ENCODE measurements around the gene RAD23A. TPM values are rescaled to one million over a fixed set of nuclear protein-coding genes. Genes with fewer than 3 reads are reported as not detected.

Gene RAD23A
- total RNA-seq, 4 donors from 2014 or later: 133 to 219 (median 158) TPM

DNA sequence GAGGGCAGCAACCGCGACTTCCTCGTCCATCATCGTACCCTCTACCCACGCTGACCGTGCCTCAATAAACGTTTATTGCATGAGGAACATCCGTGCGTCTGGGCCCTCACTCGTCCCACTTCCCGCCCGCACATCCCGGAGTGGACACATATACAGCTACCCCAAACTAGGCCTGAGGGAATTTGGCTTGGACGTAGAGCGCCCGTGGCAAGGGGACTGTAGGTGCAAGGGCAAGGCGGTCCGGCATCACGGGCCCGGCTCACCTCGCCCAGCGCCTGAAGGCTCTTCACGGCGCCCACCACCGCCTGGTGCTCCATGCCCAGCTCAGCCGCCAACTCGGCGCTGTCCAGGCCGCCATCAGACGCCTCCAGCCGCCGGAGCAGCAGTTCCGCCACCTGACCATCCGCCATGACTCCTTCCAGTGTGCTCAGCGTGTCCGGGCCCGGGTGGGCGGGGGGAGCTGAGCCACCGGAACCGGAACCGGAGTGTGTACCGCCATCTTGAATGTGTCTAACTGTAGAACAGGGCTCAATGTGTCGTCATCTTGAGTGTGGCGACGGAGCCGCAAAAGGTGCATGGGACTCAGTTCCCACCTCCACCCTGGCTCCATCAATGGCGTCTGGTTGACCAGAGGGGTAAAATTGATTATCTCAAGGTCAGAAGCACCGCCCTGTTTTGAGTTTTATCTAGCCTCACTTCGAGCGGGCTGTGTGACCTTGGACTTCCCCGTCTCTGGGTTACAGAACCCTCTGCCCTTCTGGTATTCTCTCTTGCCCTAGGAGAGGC, 12.2 kb upstream of the RAD23A start, which contains the start of gene FARSA:
Gene FARSA (minus strand): TSS at position 425 of the 786 bp plus-strand sequence. CDS start 15 bp downstream, at position 410.
- WGBS, 2 donors (ENCODE audit: low coverage in 1 of 2): no CpG with 5 or more reads among the region's 51 CpGs
- H3K27ac ChIP-seq: peak within 1 kb of the TSS; percentile 53 to 91 (median 86)
- no peaks in the 10 kb centered on the region for H3K27me3 ChIP-seq
- peak; percentile 78 for ATAC-seq
- peak within 1 kb of the TSS; percentile 85 to 96 for H3K4me3 ChIP-seq
- TF ChIP-seq POLR2AphosphoS5 (IDR thresholded peaks at IDR 0.05) (peak; percentile 99), POLR2A (IDR thresholded peaks at IDR 0.05) (peak; percentile 51), EP300 (IDR thresholded peaks at IDR 0.05) (no peak)
- TF ChIP-seq, protein P1, sequence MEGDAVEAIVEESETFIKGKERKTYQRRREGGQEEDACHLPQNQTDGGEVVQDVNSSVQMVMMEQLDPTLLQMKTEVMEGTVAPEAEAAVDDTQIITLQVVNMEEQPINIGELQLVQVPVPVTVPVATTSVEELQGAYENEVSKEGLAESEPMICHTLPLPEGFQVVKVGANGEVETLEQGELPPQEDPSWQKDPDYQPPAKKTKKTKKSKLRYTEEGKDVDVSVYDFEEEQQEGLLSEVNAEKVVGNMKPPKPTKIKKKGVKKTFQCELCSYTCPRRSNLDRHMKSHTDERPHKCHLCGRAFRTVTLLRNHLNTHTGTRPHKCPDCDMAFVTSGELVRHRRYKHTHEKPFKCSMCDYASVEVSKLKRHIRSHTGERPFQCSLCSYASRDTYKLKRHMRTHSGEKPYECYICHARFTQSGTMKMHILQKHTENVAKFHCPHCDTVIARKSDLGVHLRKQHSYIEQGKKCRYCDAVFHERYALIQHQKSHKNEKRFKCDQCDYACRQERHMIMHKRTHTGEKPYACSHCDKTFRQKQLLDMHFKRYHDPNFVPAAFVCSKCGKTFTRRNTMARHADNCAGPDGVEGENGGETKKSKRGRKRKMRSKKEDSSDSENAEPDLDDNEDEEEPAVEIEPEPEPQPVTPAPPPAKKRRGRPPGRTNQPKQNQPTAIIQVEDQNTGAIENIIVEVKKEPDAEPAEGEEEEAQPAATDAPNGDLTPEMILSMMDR (IDR thresholded peaks at IDR 0.05): no peak
- H3K36me3 ChIP-seq: peaks cover 0 to 22% of the 10 kb centered on the region in 2 donors
- no peaks in the 10 kb centered on the region for H3K9me3 ChIP-seq
- H3K4me1 ChIP-seq: peaks cover 5 to 38% (median 13%) of the 10 kb centered on the region in 3 donors

DNA sequence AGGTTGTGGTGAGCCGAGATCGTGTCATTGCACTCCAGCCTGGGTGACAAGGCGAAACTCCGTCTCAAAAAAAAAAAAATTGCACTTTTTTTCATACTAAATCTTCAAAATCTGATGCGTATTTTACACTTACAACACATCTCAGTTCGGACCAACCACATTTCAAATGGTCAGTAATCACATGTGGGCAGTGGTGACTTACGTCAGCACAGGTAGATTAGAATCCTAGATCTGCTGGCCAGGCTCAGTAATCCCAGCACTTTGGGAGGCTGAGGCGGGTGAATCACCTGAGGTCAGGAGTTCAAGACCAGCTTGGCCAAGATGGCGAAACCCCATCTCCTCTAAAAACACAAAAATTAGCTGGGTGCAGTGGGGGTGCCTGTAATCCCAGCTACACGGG, 10.6 kb upstream of the RAD23A start:
- ATAC-seq: no peak
- Histone ChIP-seq H3K4me1 (peaks cover 5 to 49% (median 20%) of the 10 kb centered on the region in 3 donors), H3K9me3 (no peaks in the 10 kb centered on the region), H3K27me3 (no peaks in the 10 kb centered on the region), H3K4me3 (no peak overlapping the region), H3K27ac (no peak overlapping the region), H3K36me3 (peaks cover 0 to 10% of the 10 kb centered on the region in 2 donors)
- TF ChIP-seq POLR2A (IDR thresholded peaks at IDR 0.05) (no peak), POLR2AphosphoS5 (IDR thresholded peaks at IDR 0.05) (no peak), EP300 (IDR thresholded peaks at IDR 0.05) (no peak)
- TF ChIP-seq, protein P1 (IDR thresholded peaks at IDR 0.05): no peak
- 92% methylated on average over 2 to 7 of the region's 10 CpGs for WGBS, 2 donors (ENCODE audit: low coverage in 1 of 2)

DNA sequence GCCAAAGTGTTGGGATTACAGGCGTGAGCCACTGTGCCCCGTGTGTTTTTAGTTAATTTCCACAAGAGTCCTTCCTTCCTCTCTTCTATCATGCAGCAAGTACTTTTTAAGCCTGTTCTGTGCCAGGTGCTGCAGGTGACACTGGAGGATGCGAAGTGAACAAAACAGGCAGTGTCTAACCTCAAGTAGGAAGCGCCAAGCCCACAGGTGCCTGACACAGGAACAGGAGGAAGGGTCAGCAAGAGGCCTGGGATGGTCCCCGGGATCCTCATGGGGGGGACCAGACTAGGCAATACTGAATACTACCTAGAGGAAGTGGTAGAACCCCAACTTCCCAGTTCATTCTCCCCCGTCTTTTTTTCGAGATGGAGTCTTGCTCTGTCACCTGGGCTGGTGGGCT, 9.1 kb upstream of the RAD23A start:
- TF ChIP-seq POLR2A (IDR thresholded peaks at IDR 0.05): no peak
- TF ChIP-seq, protein P1 (IDR thresholded peaks at IDR 0.05): no peak
- TF ChIP-seq POLR2AphosphoS5 (IDR thresholded peaks at IDR 0.05): no peak
- no peak for TF ChIP-seq EP300 (IDR thresholded peaks at IDR 0.05)
- 74 to 100% methylated on average over 2 to 5 of the region's 7 CpGs for WGBS, 2 donors (ENCODE audit: low coverage in 1 of 2)
- Histone ChIP-seq H3K27ac (no peak overlapping the region), H3K4me3 (no peak overlapping the region), H3K27me3 (no peaks in the 10 kb centered on the region), H3K4me1 (peaks cover 5 to 57% (median 29%) of the 10 kb centered on the region in 3 donors), H3K9me3 (no peaks in the 10 kb centered on the region), H3K36me3 (peaks cover 0 to 19% of the 10 kb centered on the region in 2 donors)
- no peak for ATAC-seq

DNA sequence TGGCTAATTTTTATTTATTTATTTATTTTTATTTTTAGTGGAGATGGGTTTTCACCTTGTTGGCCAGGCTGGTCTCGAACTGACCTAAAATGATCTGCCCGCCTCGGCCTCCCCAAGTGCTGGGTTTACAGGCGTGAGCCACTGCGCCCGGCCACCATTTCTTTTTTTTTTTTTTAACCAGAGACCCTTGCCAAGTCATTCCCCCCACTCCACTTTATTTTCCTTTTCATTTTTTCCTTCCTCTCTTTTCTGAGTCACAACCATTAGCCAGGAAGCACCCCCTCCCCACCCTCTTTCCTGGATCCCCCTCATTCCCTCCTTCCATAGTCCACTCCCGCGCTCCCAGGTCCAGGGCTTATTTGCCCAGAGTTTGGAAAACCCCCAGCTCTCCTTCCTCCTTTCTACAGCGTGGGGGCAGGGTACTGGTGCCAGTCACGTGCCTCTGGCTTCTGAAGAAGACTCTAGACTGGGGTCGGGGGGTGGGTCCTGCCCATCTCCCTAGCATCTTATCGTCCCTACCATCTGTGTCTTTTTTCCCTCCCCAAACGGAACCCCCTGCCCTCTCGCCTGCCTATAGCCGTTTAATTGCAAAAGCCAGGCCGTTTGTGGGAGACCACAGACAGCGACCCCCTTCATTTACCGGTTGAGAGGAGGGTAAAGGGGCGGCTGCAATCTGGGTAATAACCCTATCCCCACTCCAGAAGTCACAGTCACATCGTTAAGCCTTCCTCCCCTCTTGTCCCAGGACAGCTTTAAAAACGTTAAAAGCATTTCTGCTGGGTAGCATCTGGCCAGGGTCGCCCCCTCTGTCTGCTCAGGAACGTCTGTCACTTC, 8.4 kb upstream of the RAD23A start:
- 33 to 53% methylated on average over 8 to 14 of the region's 23 CpGs for WGBS, 2 donors (ENCODE audit: low coverage in 1 of 2)
- peak overlapping the region; percentile 31 to 88 for H3K4me3 ChIP-seq

More for the DNA sequence above, 8.4 kb upstream of the RAD23A start:
- TF ChIP-seq, protein P1 (IDR thresholded peaks at IDR 0.05): no peak
- TF ChIP-seq POLR2AphosphoS5 (IDR thresholded peaks at IDR 0.05) (no peak), POLR2A (IDR thresholded peaks at IDR 0.05) (no peak), EP300 (IDR thresholded peaks at IDR 0.05) (no peak)
- H3K27ac ChIP-seq: peak overlapping the region in 3 of 4 donors; percentile 54 to 93 (median 66)
- peaks cover 0 to 26% of the 10 kb centered on the region in 2 donors for H3K36me3 ChIP-seq
- ATAC-seq: no peak
- no peaks in the 10 kb centered on the region for H3K27me3 ChIP-seq
- H3K4me1 ChIP-seq: peaks cover 5 to 57% (median 28%) of the 10 kb centered on the region in 3 donors
- no peaks in the 10 kb centered on the region for H3K9me3 ChIP-seq
